GM12878 (cell line): Measurements from ENCODE around the gene C14orf93. TPM values are rescaled to one million over a fixed set of nuclear protein-coding genes. Genes with fewer than 3 reads are reported as not detected.

Experiments used
- BHLHE40 ChIP-seq, 2 experiments: fragments of 450-650 bp in 1 of 2; IDR thresholded peaks; 2 replicates each; pipeline ENCODE4 v1.6.1; 2011 to 2017; ENCODE audit warnings: low read depth in 2 of 2, borderline replicate concordance in 1 of 2, improper control_type of control experiment in 1 of 2, low read length in 1 of 2, mild to moderate bottlenecking in 1 of 2
- BMI1 ChIP-seq: fragments of 450-650 bp; IDR thresholded peaks from 2 replicates; pipeline ENCODE4 v1.6.1; 2016; ENCODE audit warnings: mild to moderate bottlenecking, moderate library complexity, borderline replicate concordance
- CBX3 ChIP-seq: fragments of 200-600 bp; sonication (generic); IDR thresholded peaks from 2 replicates; pipeline ENCODE4 v1.6.1; 2016; ENCODE audit warnings: low read depth, borderline replicate concordance
- CHD4 ChIP-seq: fragments of 200-600 bp; sonication (generic); IDR thresholded peaks from 2 replicates; pipeline ENCODE4 v1.6.1; 2016; ENCODE audit warnings: mild to moderate bottlenecking
- GATAD2B ChIP-seq: fragments of 450-650 bp; conservative IDR thresholded peaks from 2 replicates; pipeline ENCODE4 v1.6.1; 2017; ENCODE audit warnings: low read depth, mild to moderate bottlenecking, moderate library complexity
- HDGF ChIP-seq: fragments of 450-650 bp; IDR thresholded peaks from 2 replicates; pipeline ENCODE4 v1.6.1; 2016; ENCODE audit warnings: antibody characterized with exemption
- NR2F1 ChIP-seq: fragments of 450-650 bp; conservative IDR thresholded peaks from 2 replicates; pipeline ENCODE4 v1.6.1; 2017; ENCODE audit warnings: mild to moderate bottlenecking
- POLR2AphosphoS2 ChIP-seq: IDR thresholded peaks from 2 replicates; pipeline ENCODE4 v1.6.1; 2011; ENCODE audit warnings: low read depth, mild to moderate bottlenecking, low read length, improper control_type of control experiment, moderate library complexity
- RBBP5 ChIP-seq: fragments of 200-600 bp; sonication (generic); conservative IDR thresholded peaks from 2 replicates; pipeline ENCODE4 v1.6.1; 2016
- RCOR1 ChIP-seq: conservative IDR thresholded peaks from 2 replicates; pipeline ENCODE4 v1.6.1; 2012; ENCODE audit warnings: low read depth, low read length, improper control_type of control experiment
- STAT1 ChIP-seq: fragments of 450-650 bp; conservative IDR thresholded peaks from 2 replicates; pipeline ENCODE4 v1.6.1; 2014; ENCODE audit warnings: antibody characterized with exemption, mild to moderate bottlenecking
- TAF1 ChIP-seq: IDR thresholded peaks from 2 replicates; pipeline ENCODE4 v1.6.1; 2011; ENCODE audit warnings: mild to moderate bottlenecking, low read depth, low read length, borderline replicate concordance
- ZSCAN29 ChIP-seq: fragments of 450-650 bp; IDR thresholded peaks from 2 replicates; pipeline ENCODE4 v1.6.1; 2017; ENCODE audit warnings: mild to moderate bottlenecking, moderate library complexity
- ZZZ3 ChIP-seq: IDR thresholded peaks from 2 replicates; pipeline ENCODE4 v1.6.1; 2011; ENCODE audit warnings: low read depth; ENCODE audit not compliant: control insufficient read depth, insufficient read length
- polyA plus RNA-seq, 11 experiments: library from polyadenylated mRNA; depleted of rRNA in 4 of 11; unstranded in 6 of 11; stranded (reverse) in 5 of 11; fragments of >200 nt; fragmentation: Nextera tagmentation in 4 of 11; fragmentation: Illumina TruSeq in 1 of 11; extraction: Ambion mirVana in 4 of 11; extraction: Trizol in 1 of 11; gene quantifications; 1 replicate in 1 of 11; 2 replicates in 10 of 11; pipeline versions ENCODE4 v1.2.1 to v1.2.3, GENCODE V29; 2011 to 2016; ENCODE audit warnings: inconsistent platforms in 2 of 11, missing spikeins in 2 of 11, low read depth in 1 of 11
- total RNA-seq, 4 experiments: library from RNA; depleted of rRNA in 3 of 4; stranded (reverse); fragments of >200 nt in 3 of 4; fragmentation: Illumina TruSeq in 1 of 4; extraction: Trizol in 1 of 4; gene quantifications; 2 replicates each; pipeline versions ENCODE4 v1.2.1 to v1.2.3, GENCODE V29; 2013 to 2021
- TF ChIP-seq, protein P1 (sequence below): fragments of 150-350 bp; IDR thresholded peaks from 2 replicates; pipeline ENCODE4 v1.6.1; 2016; ENCODE audit warnings: low read depth, low read length
- TF ChIP-seq, protein P2 (sequence below): fragments of 450-650 bp; formaldehyde crosslinking; IDR thresholded peaks from 2 replicates; pipeline ENCODE4 v1.4.0; 2020; ENCODE audit warnings: mild to moderate bottlenecking, moderate library complexity
- TF ChIP-seq, protein P3 (sequence below): IDR thresholded peaks from 2 replicates; pipeline ENCODE4 v1.6.1; 2011; ENCODE audit warnings: borderline replicate concordance, low read depth, mild to moderate bottlenecking, moderate library complexity, low read length; ENCODE audit not compliant: insufficient read depth, poor library complexity, severe bottlenecking
- TF ChIP-seq, protein P4 (sequence below): IDR thresholded peaks from 2 replicates; pipeline ENCODE4 v1.6.1; 2011; ENCODE audit warnings: mild to moderate bottlenecking, low read depth, low read length, moderate library complexity; ENCODE audit not compliant: insufficient replicate concordance
- TF ChIP-seq, protein P5 (sequence below): IDR thresholded peaks from 2 replicates; pipeline ENCODE4 v1.6.1; 2011; ENCODE audit warnings: low read depth, mild to moderate bottlenecking, low read length, moderate library complexity, borderline replicate concordance; ENCODE audit errors: extremely low read depth

The C14orf93 gene
- total and polyA plus RNA-seq, 10 of the 15 experiments (the other 5 are each of a cell fraction or from before 2014, with no cell fraction given) = 1.8 to 13.9 (median 10.2) TPM

DNA sequence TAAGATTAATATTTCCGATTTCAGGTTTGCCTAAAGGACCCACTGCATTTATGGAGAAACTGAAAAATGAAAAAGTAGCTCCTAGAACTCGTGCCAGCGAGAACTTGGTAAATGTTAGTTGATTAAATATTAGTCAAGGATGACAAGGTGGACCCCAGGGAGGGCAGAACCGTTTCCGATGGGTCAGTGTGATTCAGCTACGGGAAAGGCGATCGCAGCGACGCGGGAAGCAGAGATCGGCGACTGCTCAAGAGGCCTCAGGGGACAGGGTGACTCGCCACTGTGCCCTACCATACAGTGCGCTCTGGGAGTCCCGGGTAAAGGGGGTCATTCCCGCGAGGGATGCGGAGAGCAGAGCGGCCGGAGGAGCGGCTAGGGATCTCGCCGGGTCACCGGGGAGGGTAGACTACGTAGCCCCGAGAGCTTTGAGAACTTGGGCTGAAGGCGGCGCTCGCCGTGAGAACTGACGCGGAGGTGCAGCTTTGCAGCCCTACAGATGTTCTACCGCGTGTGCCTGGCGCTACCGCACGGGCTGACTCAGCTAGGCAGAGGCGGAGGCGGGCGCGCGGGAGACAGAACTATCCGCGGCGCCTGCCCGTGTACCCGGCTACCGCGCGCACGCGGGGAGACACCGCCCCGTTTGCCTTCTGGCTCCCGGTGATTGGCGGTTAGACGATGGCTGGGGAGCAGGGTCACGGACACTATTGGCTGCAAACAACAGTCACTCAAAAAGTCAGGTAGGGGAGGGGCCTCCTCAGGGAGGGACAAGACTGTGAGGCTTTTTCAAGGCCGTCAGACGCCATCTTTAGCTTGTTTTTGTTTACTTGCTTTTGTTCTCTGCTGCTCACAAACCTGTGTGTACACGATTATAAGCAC, 3.2 kb downstream of the C14orf93 start (continued):
- TF ChIP-seq TAF1 = peak; percentile 79
- peak; percentile 79 for TF ChIP-seq NR2F1
- TF ChIP-seq BHLHE40 (IDR thresholded peaks at IDR 0.05; ENCODE audit: borderline replicate concordance in 1 of 2, low read depth in 2 of 2, low read length in 1 of 2) = peak; percentile 84 to 95; a peak in 3 of 4 replicates
- TF ChIP-seq, protein P1, sequence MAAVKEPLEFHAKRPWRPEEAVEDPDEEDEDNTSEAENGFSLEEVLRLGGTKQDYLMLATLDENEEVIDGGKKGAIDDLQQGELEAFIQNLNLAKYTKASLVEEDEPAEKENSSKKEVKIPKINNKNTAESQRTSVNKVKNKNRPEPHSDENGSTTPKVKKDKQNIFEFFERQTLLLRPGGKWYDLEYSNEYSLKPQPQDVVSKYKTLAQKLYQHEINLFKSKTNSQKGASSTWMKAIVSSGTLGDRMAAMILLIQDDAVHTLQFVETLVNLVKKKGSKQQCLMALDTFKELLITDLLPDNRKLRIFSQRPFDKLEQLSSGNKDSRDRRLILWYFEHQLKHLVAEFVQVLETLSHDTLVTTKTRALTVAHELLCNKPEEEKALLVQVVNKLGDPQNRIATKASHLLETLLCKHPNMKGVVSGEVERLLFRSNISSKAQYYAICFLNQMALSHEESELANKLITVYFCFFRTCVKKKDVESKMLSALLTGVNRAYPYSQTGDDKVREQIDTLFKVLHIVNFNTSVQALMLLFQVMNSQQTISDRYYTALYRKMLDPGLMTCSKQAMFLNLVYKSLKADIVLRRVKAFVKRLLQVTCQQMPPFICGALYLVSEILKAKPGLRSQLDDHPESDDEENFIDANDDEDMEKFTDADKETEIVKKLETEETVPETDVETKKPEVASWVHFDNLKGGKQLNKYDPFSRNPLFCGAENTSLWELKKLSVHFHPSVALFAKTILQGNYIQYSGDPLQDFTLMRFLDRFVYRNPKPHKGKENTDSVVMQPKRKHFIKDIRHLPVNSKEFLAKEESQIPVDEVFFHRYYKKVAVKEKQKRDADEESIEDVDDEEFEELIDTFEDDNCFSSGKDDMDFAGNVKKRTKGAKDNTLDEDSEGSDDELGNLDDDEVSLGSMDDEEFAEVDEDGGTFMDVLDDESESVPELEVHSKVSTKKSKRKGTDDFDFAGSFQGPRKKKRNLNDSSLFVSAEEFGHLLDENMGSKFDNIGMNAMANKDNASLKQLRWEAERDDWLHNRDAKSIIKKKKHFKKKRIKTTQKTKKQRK = no peak
- TF ChIP-seq RBBP5 = no peak
- TF ChIP-seq HDGF = 0 out of 2 replicates have a peak, but pooled peaks have one; percentile 61
- TF ChIP-seq, protein P2, sequence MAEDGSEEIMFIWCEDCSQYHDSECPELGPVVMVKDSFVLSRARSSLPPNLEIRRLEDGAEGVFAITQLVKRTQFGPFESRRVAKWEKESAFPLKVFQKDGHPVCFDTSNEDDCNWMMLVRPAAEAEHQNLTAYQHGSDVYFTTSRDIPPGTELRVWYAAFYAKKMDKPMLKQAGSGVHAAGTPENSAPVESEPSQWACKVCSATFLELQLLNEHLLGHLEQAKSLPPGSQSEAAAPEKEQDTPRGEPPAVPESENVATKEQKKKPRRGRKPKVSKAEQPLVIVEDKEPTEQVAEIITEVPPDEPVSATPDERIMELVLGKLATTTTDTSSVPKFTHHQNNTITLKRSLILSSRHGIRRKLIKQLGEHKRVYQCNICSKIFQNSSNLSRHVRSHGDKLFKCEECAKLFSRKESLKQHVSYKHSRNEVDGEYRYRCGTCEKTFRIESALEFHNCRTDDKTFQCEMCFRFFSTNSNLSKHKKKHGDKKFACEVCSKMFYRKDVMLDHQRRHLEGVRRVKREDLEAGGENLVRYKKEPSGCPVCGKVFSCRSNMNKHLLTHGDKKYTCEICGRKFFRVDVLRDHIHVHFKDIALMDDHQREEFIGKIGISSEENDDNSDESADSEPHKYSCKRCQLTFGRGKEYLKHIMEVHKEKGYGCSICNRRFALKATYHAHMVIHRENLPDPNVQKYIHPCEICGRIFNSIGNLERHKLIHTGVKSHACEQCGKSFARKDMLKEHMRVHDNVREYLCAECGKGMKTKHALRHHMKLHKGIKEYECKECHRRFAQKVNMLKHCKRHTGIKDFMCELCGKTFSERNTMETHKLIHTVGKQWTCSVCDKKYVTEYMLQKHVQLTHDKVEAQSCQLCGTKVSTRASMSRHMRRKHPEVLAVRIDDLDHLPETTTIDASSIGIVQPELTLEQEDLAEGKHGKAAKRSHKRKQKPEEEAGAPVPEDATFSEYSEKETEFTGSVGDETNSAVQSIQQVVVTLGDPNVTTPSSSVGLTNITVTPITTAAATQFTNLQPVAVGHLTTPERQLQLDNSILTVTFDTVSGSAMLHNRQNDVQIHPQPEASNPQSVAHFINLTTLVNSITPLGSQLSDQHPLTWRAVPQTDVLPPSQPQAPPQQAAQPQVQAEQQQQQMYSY (CRISPR knock-in tag) = no peak
- TF ChIP-seq, protein P3, sequence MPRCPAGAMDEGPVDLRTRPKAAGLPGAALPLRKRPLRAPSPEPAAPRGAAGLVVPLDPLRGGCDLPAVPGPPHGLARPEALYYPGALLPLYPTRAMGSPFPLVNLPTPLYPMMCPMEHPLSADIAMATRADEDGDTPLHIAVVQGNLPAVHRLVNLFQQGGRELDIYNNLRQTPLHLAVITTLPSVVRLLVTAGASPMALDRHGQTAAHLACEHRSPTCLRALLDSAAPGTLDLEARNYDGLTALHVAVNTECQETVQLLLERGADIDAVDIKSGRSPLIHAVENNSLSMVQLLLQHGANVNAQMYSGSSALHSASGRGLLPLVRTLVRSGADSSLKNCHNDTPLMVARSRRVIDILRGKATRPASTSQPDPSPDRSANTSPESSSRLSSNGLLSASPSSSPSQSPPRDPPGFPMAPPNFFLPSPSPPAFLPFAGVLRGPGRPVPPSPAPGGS = peak; percentile 17
- TF ChIP-seq STAT1 = no peak
- no peak for TF ChIP-seq RCOR1
- TF ChIP-seq CBX3 = no peak
- TF ChIP-seq POLR2AphosphoS2 = peak; percentile 88
- peak; percentile 100 for TF ChIP-seq ZSCAN29
- TF ChIP-seq GATAD2B = peak; percentile 73; the same call in 1 of the 2 replicates
- no peak for TF ChIP-seq CHD4
- no peak for TF ChIP-seq BMI1
- TF ChIP-seq, protein P4, sequence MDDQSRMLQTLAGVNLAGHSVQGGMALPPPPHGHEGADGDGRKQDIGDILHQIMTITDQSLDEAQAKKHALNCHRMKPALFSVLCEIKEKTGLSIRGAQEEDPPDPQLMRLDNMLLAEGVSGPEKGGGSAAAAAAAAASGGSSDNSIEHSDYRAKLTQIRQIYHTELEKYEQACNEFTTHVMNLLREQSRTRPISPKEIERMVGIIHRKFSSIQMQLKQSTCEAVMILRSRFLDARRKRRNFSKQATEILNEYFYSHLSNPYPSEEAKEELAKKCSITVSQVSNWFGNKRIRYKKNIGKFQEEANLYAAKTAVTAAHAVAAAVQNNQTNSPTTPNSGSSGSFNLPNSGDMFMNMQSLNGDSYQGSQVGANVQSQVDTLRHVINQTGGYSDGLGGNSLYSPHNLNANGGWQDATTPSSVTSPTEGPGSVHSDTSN = peak; percentile 96
- TF ChIP-seq, protein P5, sequence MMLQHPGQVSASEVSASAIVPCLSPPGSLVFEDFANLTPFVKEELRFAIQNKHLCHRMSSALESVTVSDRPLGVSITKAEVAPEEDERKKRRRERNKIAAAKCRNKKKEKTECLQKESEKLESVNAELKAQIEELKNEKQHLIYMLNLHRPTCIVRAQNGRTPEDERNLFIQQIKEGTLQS = no peak
- TF ChIP-seq ZZZ3 = no peak
